Sigmoid colon (tissue), 7 donors: Measurements from ENCODE around the gene LANCL1. TPM values are rescaled to one million over a fixed set of nuclear protein-coding genes. Genes with fewer than 3 reads are reported as not detected.

Source experiments
- DNase-seq: peaks from one replicate; pipeline ENCODE4 v3.0.0-alpha.2; 2019
- H3K27ac ChIP-seq, 4 donors: fragments of 200-600 bp; sonication (generic); one replicate each; pipeline ENCODE4 v1.5.1; 2016 to 2019; ENCODE audit warnings: mild to moderate bottlenecking in 1 of 4
- H3K27me3 ChIP-seq, 3 donors: fragments of 200-600 bp; sonication (generic); one replicate each; pipeline ENCODE4 v1.5.1; 2019; ENCODE audit warnings: mild to moderate bottlenecking in 1 of 3
- H3K36me3 ChIP-seq, 4 donors: fragments of 200-600 bp; sonication (generic); one replicate each; pipeline ENCODE4 v1.5.1; 2016 to 2019
- H3K4me1 ChIP-seq, 4 donors: fragments of 200-600 bp; sonication (generic); one replicate each; pipeline ENCODE4 v1.5.1; 2017 to 2019
- H3K4me3 ChIP-seq, 4 donors: fragments of 200-600 bp; sonication (generic); one replicate each; pipeline ENCODE4 v1.5.1; 2017 to 2019; ENCODE audit warnings: mild to moderate bottlenecking in 2 of 4, moderate library complexity in 1 of 4
- H3K9me3 ChIP-seq, 4 donors: fragments of 200-600 bp in 3 of 4; sonication (generic) in 3 of 4; one replicate each; pipeline versions ENCODE4 v1.5.1 to v1.6.1; 2013 to 2019
- EP300 ChIP-seq, 4 donors: sonication (generic); formaldehyde crosslinking; IDR thresholded peaks; one replicate each; pipeline ENCODE4 v1.6.1; 2017; ENCODE audit warnings: antibody characterized with exemption in 4 of 4
- POLR2A ChIP-seq, 2 donors: fragments of 450-650 bp; IDR thresholded peaks; one replicate each; pipeline ENCODE4 v1.6.1; 2016; ENCODE audit warnings: antibody characterized with exemption in 2 of 2, mild to moderate bottlenecking in 2 of 2, moderate library complexity in 2 of 2
- POLR2AphosphoS5 ChIP-seq, 4 donors: sonication (generic); formaldehyde crosslinking; IDR thresholded peaks; one replicate each; pipeline ENCODE4 v1.6.1; 2017; ENCODE audit warnings: antibody characterized with exemption in 4 of 4
- WGBS, 2 donors: extraction: QIAGEN DNeasy Blood & Tissue Kit; methylation state at CpG; one replicate each; pipeline ENCODE4 v1.1.7; 2013; 5-methylcytosine and 5-hydroxymethylcytosine counted together
- intact Hi-C: fragments of 100-400 bp; cut with DNase I; formaldehyde crosslinking; loops from one replicate; pipeline ENCODE4 v1.15.1; 2023
- polyA plus RNA-seq, 3 donors: library from polyadenylated mRNA; stranded (reverse); fragments of 200-250 nt; gene quantifications; one replicate each; pipeline ENCODE4 v1.2.3, GENCODE V29; 2013
- total RNA-seq, 4 donors: library from RNA; depleted of rRNA; stranded (reverse); fragments of >200 nt; gene quantifications; one replicate each; pipeline ENCODE4 v1.1.0, GENCODE V29; 2016
- TF ChIP-seq, protein P1 (sequence below), 4 experiments: fragments of 450-650 bp in 3 of 4; fragments of 200-600 bp in 1 of 4; IDR thresholded peaks; one replicate each; pipeline ENCODE4 v1.5.1; 2016 to 2019; ENCODE audit warnings: antibody characterized with exemption in 4 of 4, mild to moderate bottlenecking in 3 of 4, moderate library complexity in 2 of 4
- donor health status: healthy with polysubstance abuse.
- donor health status: Bipolar disorder and iron deficiency.
- donor health status: healthy.

LANCL1 gene
- total and polyA plus RNA-seq, 7 donors: 9.6 to 60.6 (median 37.7) TPM

DNA sequence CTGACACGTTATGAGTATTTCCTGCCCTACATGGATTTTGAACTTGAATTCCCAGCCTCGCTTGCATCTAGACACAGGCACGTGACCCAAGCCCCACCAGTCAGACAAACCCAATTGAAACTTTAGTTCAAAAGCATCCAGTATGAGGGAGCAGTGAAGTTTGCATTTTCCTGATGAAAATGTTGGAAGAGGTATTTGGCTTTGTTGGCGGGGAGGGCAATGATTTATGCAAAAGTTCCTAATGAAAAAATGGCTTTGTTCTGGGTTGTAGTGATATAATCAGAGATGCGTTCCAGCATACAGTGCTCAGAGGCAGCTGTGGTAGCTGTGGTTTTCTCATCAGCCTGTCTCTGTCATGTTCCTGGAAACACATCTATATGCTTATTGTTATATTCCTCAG is 43.0 kb upstream of the LANCL1 start:
- DNase-seq: no peak
- intact Hi-C loops: no loop called here
- no peaks in the 10 kb centered on the region for H3K27me3 ChIP-seq
- no peaks in the 10 kb centered on the region for H3K36me3 ChIP-seq
- WGBS, 2 donors: 84 to 88% methylated on average over 5 of the region's 5 CpGs
- TF ChIP-seq, protein P1, sequence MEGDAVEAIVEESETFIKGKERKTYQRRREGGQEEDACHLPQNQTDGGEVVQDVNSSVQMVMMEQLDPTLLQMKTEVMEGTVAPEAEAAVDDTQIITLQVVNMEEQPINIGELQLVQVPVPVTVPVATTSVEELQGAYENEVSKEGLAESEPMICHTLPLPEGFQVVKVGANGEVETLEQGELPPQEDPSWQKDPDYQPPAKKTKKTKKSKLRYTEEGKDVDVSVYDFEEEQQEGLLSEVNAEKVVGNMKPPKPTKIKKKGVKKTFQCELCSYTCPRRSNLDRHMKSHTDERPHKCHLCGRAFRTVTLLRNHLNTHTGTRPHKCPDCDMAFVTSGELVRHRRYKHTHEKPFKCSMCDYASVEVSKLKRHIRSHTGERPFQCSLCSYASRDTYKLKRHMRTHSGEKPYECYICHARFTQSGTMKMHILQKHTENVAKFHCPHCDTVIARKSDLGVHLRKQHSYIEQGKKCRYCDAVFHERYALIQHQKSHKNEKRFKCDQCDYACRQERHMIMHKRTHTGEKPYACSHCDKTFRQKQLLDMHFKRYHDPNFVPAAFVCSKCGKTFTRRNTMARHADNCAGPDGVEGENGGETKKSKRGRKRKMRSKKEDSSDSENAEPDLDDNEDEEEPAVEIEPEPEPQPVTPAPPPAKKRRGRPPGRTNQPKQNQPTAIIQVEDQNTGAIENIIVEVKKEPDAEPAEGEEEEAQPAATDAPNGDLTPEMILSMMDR (IDR thresholded peaks at IDR 0.05): no peak
- TF ChIP-seq POLR2AphosphoS5 (IDR thresholded peaks at IDR 0.05) (no peak), POLR2A (IDR thresholded peaks at IDR 0.05) (no peak), EP300 (IDR thresholded peaks at IDR 0.05) (no peak)
- H3K4me3 ChIP-seq: no peak overlapping the region
- peaks cover 0 to 1% (median 0%) of the 10 kb centered on the region in 4 donors for H3K9me3 ChIP-seq
- H3K4me1 ChIP-seq: no peaks in the 10 kb centered on the region
- no peak overlapping the region for H3K27ac ChIP-seq

DNA sequence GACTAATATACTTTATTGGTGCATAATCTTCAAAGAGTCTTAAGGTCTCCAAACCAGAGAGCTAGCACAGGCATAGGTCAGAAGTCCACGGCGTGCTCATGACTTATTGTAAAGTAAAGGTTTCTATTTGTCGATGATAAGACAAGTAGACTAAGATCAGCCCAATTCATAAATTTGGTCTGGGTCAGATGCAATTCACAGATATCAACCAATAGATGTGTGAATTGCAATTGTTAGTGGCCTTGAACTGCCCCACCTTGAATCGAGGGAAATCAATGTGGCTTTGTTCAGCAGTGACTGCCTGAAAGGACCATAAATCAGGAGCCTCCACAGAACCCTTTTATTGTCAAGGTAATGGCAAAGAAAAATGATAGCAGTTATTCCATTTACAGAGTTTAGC is 40.7 kb upstream of the LANCL1 start:
- intact Hi-C loops: no loop called here
- Histone ChIP-seq H3K4me3 (no peak overlapping the region), H3K9me3 (peaks cover 0 to 1% (median 0%) of the 10 kb centered on the region in 4 donors), H3K27ac (no peak overlapping the region), H3K36me3 (no peaks in the 10 kb centered on the region), H3K4me1 (no peaks in the 10 kb centered on the region), H3K27me3 (no peaks in the 10 kb centered on the region)
- 20 to 69% methylated on average over 4 of the region's 4 CpGs for WGBS, 2 donors
- TF ChIP-seq POLR2AphosphoS5 (IDR thresholded peaks at IDR 0.05) (no peak), POLR2A (IDR thresholded peaks at IDR 0.05) (no peak), EP300 (IDR thresholded peaks at IDR 0.05) (no peak)
- TF ChIP-seq, protein P1 (IDR thresholded peaks at IDR 0.05): no peak
- no peak for DNase-seq

DNA sequence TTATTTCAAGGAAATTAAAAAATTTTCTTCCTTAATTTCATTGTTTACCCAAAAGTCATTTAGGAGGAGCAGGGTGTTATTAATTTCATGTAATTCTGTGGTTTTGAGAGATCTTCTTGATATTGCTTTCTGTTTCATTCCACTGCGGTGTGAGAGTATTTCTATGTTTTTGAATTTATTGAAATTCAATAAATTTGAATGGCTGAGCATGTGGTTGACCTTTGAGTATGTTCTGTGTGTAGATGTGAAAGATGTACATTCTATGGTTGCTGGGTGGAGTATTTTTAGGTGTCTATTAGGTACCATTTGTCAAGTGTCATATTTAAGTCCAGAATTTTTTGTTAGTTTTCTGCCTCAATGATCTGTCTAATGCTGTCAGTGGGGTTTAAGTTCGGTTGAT is 39.4 kb upstream of the LANCL1 start:
- intact Hi-C loops: no loop called here
- 63 to 87% methylated on average over 2 of the region's 2 CpGs for WGBS, 2 donors

DNA sequence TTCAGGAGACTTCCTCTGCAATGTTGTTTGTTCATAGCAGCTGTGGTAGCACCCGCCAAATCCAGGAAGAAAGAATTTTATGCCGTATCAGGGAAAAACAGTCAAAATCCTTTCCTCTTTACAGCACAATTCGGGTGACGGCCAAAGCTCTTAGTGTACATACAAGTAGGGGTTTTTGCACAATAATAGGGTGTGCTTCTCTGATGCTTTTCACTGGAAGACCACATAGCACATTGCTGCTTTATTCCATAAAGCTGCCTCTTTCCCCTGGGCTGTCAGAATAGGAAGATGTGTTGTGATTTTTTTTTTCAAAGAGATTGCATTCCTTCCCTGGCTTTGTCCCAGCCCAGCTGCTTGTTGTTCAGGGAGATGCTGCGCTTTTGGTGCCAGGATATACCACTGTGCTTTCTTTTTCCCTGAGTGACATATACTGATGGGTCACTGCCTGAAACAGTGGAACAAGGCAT is 27.2 kb upstream of the LANCL1 start:
- Histone ChIP-seq H3K36me3 (no peaks in the 10 kb centered on the region), H3K4me1 (peaks cover 0 to 7% (median 0%) of the 10 kb centered on the region in 4 donors), H3K27ac (no peak overlapping the region), H3K9me3 (no peaks in the 10 kb centered on the region), H3K27me3 (no peaks in the 10 kb centered on the region), H3K4me3 (no peak overlapping the region)
- TF ChIP-seq POLR2A (IDR thresholded peaks at IDR 0.05): no peak
- TF ChIP-seq, protein P1 (IDR thresholded peaks at IDR 0.05): no peak
- no peak for TF ChIP-seq EP300 (IDR thresholded peaks at IDR 0.05)
- no peak for TF ChIP-seq POLR2AphosphoS5 (IDR thresholded peaks at IDR 0.05)
- intact Hi-C loops: no loop called here
- no peak for DNase-seq
- WGBS, 2 donors: 6 to 27% methylated on average over 5 of the region's 5 CpGs

More for the DNA sequence above, 39.4 kb upstream of the LANCL1 start:
- Histone ChIP-seq H3K4me3 (no peak overlapping the region), H3K36me3 (no peaks in the 10 kb centered on the region), H3K4me1 (no peaks in the 10 kb centered on the region), H3K9me3 (peaks cover 0 to 1% (median 0%) of the 10 kb centered on the region in 4 donors), H3K27ac (no peak overlapping the region), H3K27me3 (no peaks in the 10 kb centered on the region)
- TF ChIP-seq EP300 (IDR thresholded peaks at IDR 0.05): no peak
- no peak for TF ChIP-seq POLR2A (IDR thresholded peaks at IDR 0.05)
- TF ChIP-seq, protein P1 (IDR thresholded peaks at IDR 0.05): no peak
- no peak for TF ChIP-seq POLR2AphosphoS5 (IDR thresholded peaks at IDR 0.05)
- DNase-seq: no peak
